ENCODE results near the gene GTF2H2. TPM values are rescaled to one million over a fixed set of nuclear protein-coding genes. Genes with fewer than 3 reads are reported as not detected.
"Not testable (repeated sequence)": the region's sequence is repeated elsewhere in the genome, so short reads cannot be mapped to it uniquely, and the experiment has no call there.

The GTF2H2 gene
- total and polyA plus RNA-seq, 2 donors (not counting 3 experiments of a cell fraction or from before 2014, with no cell fraction given), result 3.6 to 19.6 TPM

- H3K27me3 ChIP-seq (ENCODE audit: control insufficient read depth in 2 of 2, insufficient read depth in 2 of 2, low read length in 2 of 2); H3K9me3 ChIP-seq (replicated peaks; ENCODE audit: control insufficient read depth, insufficient read depth, low read length); FAIRE-seq; H3K79me2 ChIP-seq (ENCODE audit: control insufficient read depth, insufficient read depth, low read length); H3K4me1 ChIP-seq (ENCODE audit: control insufficient read depth, extremely low read depth, insufficient read depth, low read length); CTCF ChIA-PET; H3K9me1 ChIP-seq (replicated peaks; ENCODE audit: control insufficient read depth, extremely low read depth, insufficient read depth, low read length); dilution Hi-C loops (cut with MboI; ENCODE audit: extremely low pct_ligation_motif_present, low sequenced_read_pairs); H3K4me2 ChIP-seq (ENCODE audit: insufficient read depth, low read length); H3K36me3 ChIP-seq (ENCODE audit: control insufficient read depth in 2 of 2, extremely low read depth in 1 of 2, insufficient read depth in 2 of 2, low read length in 2 of 2); H4K20me1 ChIP-seq (replicated peaks; ENCODE audit: control insufficient read depth, extremely low read depth, insufficient read depth, low read length); POLR2A ChIA-PET; H3K9ac ChIP-seq (replicated peaks; ENCODE audit: extremely low read depth, insufficient read depth, low read length); BruUV-seq (replicated peaks); H2AFZ ChIP-seq (ENCODE audit: low read depth, low read length); H3K27ac ChIP-seq (ENCODE audit: insufficient read depth, low read depth, low read length); DNase-seq (ENCODE audit: low read depth, low spot score); H3K4me3 ChIP-seq (replicated peaks in 1 of 3; ENCODE audit: insufficient read depth in 1 of 3, low read depth in 1 of 3, low read length in 3 of 3); intact Hi-C loops (cut with micrococcal nuclease): not testable (repeated sequence)
These were observed 42.1 kb downstream of the GTF2H2 start, which contains the start of gene NAIP for GRCh38 chr5:71025289-71025953. NAIP (minus strand) TSS chr5:71025339; CDS start chr5:71012915, 12,424 bp downstream.

- H3K9me3 ChIP-seq (replicated peaks; ENCODE audit: control insufficient read depth, insufficient read depth, low read length); H3K27ac ChIP-seq (ENCODE audit: insufficient read depth, low read depth, low read length); DNase-seq (ENCODE audit: low read depth, low spot score); intact Hi-C loops (cut with micrococcal nuclease); H3K79me2 ChIP-seq (ENCODE audit: control insufficient read depth, insufficient read depth, low read length); CTCF ChIA-PET; BruUV-seq (replicated peaks); H3K4me2 ChIP-seq (ENCODE audit: insufficient read depth, low read length); dilution Hi-C loops (cut with MboI; ENCODE audit: extremely low pct_ligation_motif_present, low sequenced_read_pairs); H3K27me3 ChIP-seq (ENCODE audit: control insufficient read depth in 2 of 2, insufficient read depth in 2 of 2, low read length in 2 of 2); H3K36me3 ChIP-seq (ENCODE audit: control insufficient read depth in 2 of 2, extremely low read depth in 1 of 2, insufficient read depth in 2 of 2, low read length in 2 of 2); H3K9me1 ChIP-seq (replicated peaks; ENCODE audit: control insufficient read depth, extremely low read depth, insufficient read depth, low read length); FAIRE-seq; H2AFZ ChIP-seq (ENCODE audit: low read depth, low read length); H3K4me3 ChIP-seq (replicated peaks in 1 of 3; ENCODE audit: insufficient read depth in 1 of 3, low read depth in 1 of 3, low read length in 3 of 3); POLR2A ChIA-PET; H3K4me1 ChIP-seq (ENCODE audit: control insufficient read depth, extremely low read depth, insufficient read depth, low read length); H4K20me1 ChIP-seq (replicated peaks; ENCODE audit: control insufficient read depth, extremely low read depth, insufficient read depth, low read length); H3K9ac ChIP-seq (replicated peaks; ENCODE audit: extremely low read depth, insufficient read depth, low read length): not testable (repeated sequence)
These were observed 46.8 kb downstream of the GTF2H2 start for GRCh38 chr5:71020643-71021042.

GRCh38 chr5:71018376-71019005, 49.0 kb downstream of the GTF2H2 start:
- POLR2A ChIA-PET; DNase-seq (ENCODE audit: low read depth, low spot score); H2AFZ ChIP-seq (ENCODE audit: low read depth, low read length); H3K9ac ChIP-seq (replicated peaks; ENCODE audit: extremely low read depth, insufficient read depth, low read length); H3K9me3 ChIP-seq (replicated peaks; ENCODE audit: control insufficient read depth, insufficient read depth, low read length); intact Hi-C loops (cut with micrococcal nuclease); H3K79me2 ChIP-seq (ENCODE audit: control insufficient read depth, insufficient read depth, low read length); H3K4me1 ChIP-seq (ENCODE audit: control insufficient read depth, extremely low read depth, insufficient read depth, low read length); H3K4me3 ChIP-seq (replicated peaks in 1 of 3; ENCODE audit: insufficient read depth in 1 of 3, low read depth in 1 of 3, low read length in 3 of 3); H4K20me1 ChIP-seq (replicated peaks; ENCODE audit: control insufficient read depth, extremely low read depth, insufficient read depth, low read length); dilution Hi-C loops (cut with MboI; ENCODE audit: extremely low pct_ligation_motif_present, low sequenced_read_pairs); H3K36me3 ChIP-seq (ENCODE audit: control insufficient read depth in 2 of 2, extremely low read depth in 1 of 2, insufficient read depth in 2 of 2, low read length in 2 of 2); H3K27ac ChIP-seq (ENCODE audit: insufficient read depth, low read depth, low read length); H3K4me2 ChIP-seq (ENCODE audit: insufficient read depth, low read length); H3K27me3 ChIP-seq (ENCODE audit: control insufficient read depth in 2 of 2, insufficient read depth in 2 of 2, low read length in 2 of 2); H3K9me1 ChIP-seq (replicated peaks; ENCODE audit: control insufficient read depth, extremely low read depth, insufficient read depth, low read length); FAIRE-seq; CTCF ChIA-PET; BruUV-seq (replicated peaks): not testable (repeated sequence)

All from endothelial cell of umbilical vein (primary cell).